Muscle of arm (tissue), 12 donors: ENCODE results near the gene SFXN3. TPM values are rescaled to one million over a fixed set of nuclear protein-coding genes. Genes with fewer than 3 reads are reported as not detected.

ENCODE experiments used
- DNase-seq: peaks from one replicate; pipeline ENCODE4 v3.0.0-alpha.2; 2013
- polyA plus RNA-seq, 12 donors: library from polyadenylated mRNA; unstranded; fragments of 120-200 nt; gene quantifications; one replicate each; pipeline ENCODE4 v1.2.1, GENCODE V29; 2013; ENCODE audit not compliant: insufficient read length in 12 of 12

The SFXN3 gene
- polyA plus RNA-seq, 12 donors = 17.8 to 63.0 (median 21.3) TPM; not detected in 1

GRCh38 chr10:100999742-101000126, 31.3 kb upstream of the SFXN3 start, which contains the start of gene LZTS2:
Gene LZTS2, plus strand, starts transcription at chr10:100999808. Its CDS starts 2,731 bp downstream, at chr10:101002539.
- DNase-seq = no peak

GRCh38 chr10:101000127-101000914, 30.7 kb upstream of the SFXN3 start:
- peak; percentile 56 for DNase-seq

GRCh38 chr10:101000915-101001658, 29.9 kb upstream of the SFXN3 start:
- peak; percentile 92 for DNase-seq

- no peak for DNase-seq
These were observed 29.4 kb upstream of the SFXN3 start for GRCh38 chr10:101001659-101002035.

GRCh38 chr10:101002456-101002855, 28.6 kb upstream of the SFXN3 start:
- DNase-seq = no peak

- DNase-seq = no peak
These were observed 27.3 kb upstream of the SFXN3 start for GRCh38 chr10:101003639-101004206.

- no peak for DNase-seq
These were observed 25.7 kb upstream of the SFXN3 start for GRCh38 chr10:101005361-101005760.

GRCh38 chr10:101005869-101006567, 25.0 kb upstream of the SFXN3 start:
- DNase-seq = no peak

- peak; percentile 65 for DNase-seq
These were observed 24.4 kb upstream of the SFXN3 start for GRCh38 chr10:101006593-101007098.

GRCh38 chr10:101007099-101007711, 23.8 kb upstream of the SFXN3 start:
- DNase-seq = no peak

GRCh38 chr10:101007915-101008822, 22.9 kb upstream of the SFXN3 start:
- DNase-seq = no peak

GRCh38 chr10:101008823-101009423, 22.1 kb upstream of the SFXN3 start:
- no peak for DNase-seq

GRCh38 chr10:101010329-101010728, 20.7 kb upstream of the SFXN3 start:
- no peak for DNase-seq

GRCh38 chr10:101011517-101012423, 19.3 kb upstream of the SFXN3 start:
- no peak for DNase-seq

GRCh38 chr10:101012525-101013364, 18.3 kb upstream of the SFXN3 start:
- DNase-seq = peak; percentile 78

GRCh38 chr10:101013365-101013825, 17.6 kb upstream of the SFXN3 start:
- DNase-seq = no peak

GRCh38 chr10:101014230-101014884, 16.7 kb upstream of the SFXN3 start:
- peak; percentile 80 for DNase-seq
